Left lung (tissue), 10 donors: ENCODE measurements around the gene CHMP6. TPM values are rescaled to one million over a fixed set of nuclear protein-coding genes. Genes with fewer than 3 reads are reported as not detected.
A peak's percentile ranks its signal among the peaks of the same experiment; 100 is the strongest.

ENCODE experiments used
- ATAC-seq: fragments of 200-7000 bp; cut with Tn5 transposase; one replicate; pipeline ENCODE4 v1.9.1; 2020; ENCODE audit warnings: moderate library complexity
- DNase-seq, 4 donors: peaks; one replicate each; pipeline ENCODE4 v3.0.0-alpha.2; 2013 to 2020
- H3K27ac ChIP-seq, 2 donors: fragments of 200-600 bp; sonication (generic) in 1 of 2; one replicate each; pipeline versions ENCODE4 v1.5.0 to v1.8.0; 2020 to 2021
- H3K27me3 ChIP-seq, 2 donors: fragments of 200-600 bp; sonication (generic) in 1 of 2; one replicate each; pipeline versions ENCODE4 v1.5.0 to v1.8.0; 2020 to 2021
- H3K36me3 ChIP-seq, 2 donors: fragments of 200-600 bp; sonication (generic) in 1 of 2; one replicate each; pipeline versions ENCODE4 v1.5.0 to v1.8.0; 2020 to 2021
- H3K4me1 ChIP-seq, 2 donors: fragments of 200-600 bp; one replicate each; pipeline ENCODE4 v1.8.0; 2021
- H3K4me3 ChIP-seq, 2 donors: fragments of 200-600 bp; sonication (generic) in 1 of 2; one replicate each; pipeline versions ENCODE4 v1.5.0 to v1.8.0; 2020 to 2021; ENCODE audit warnings: mild to moderate bottlenecking in 1 of 2
- H3K9me3 ChIP-seq, 2 donors: fragments of 200-600 bp; sonication (generic) in 1 of 2; one replicate each; pipeline versions ENCODE4 v1.5.0 to v1.8.0; 2020 to 2021
- CTCF ChIP-seq, 2 donors: fragments of 200-600 bp; sonication (generic) in 1 of 2; IDR thresholded peaks; one replicate each; pipeline versions ENCODE4 v1.5.0 to v1.8.0; 2021; ENCODE audit warnings: antibody characterized with exemption in 2 of 2
- intact Hi-C, 2 donors: fragments of 100-400 bp; cut with DNase I; formaldehyde crosslinking; loops; one replicate each; pipeline versions ENCODE4 v1.11.2 to v1.14.2; 2022
- polyA plus RNA-seq, 6 donors: library from polyadenylated mRNA; unstranded; fragments of 120-200 nt; gene quantifications; one replicate each; pipeline ENCODE4 v1.2.1, GENCODE V29; 2013; ENCODE audit not compliant: insufficient read length in 6 of 6
- total RNA-seq, 2 donors: library from RNA; stranded (reverse); fragmentation: NEBNext Ultra II Directional; extraction: Animal tissue kit (Norgen Biotek cat#: 25700); gene quantifications; one replicate each; pipeline ENCODE4 v1.2.1, GENCODE V29; 2021
- donor health status: DM: no; HTN: yes; CAD: no.
- donor health status: DM: no; HTN: no; CAD: no.

The CHMP6 gene
- total and polyA plus RNA-seq, 8 donors, result 24.1 to 32.7 (median 28.6) TPM

DNA sequence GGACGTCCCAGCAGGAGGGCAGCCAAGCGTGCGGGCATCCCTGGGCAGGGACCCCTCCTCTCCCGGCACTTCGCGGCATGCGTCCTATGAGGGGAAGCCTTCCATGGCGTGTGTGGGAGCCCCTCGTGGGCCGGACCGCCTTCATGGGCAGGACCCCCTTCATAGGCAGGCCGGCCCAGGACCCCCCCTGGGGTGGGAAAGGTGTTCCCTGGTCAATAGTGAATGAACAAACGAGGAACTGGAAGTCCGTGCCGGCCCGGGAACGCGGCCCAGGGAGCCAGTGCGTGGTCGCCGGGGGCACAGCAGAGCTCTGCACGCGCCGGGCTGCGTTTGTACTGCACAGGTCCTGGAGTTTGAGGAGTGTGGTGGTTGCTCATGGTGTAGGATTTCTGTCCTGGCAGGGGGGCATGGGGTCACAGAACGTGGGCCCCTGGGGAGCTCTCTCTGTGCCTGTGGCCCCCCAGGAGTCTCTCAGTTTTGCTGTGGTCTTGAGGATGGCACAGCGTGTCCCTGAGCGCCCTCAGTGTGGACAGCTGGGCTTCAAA is 57.3 kb downstream of the CHMP6 start:
- no peak for ATAC-seq
- intact Hi-C loops, result no loop called here
- Histone ChIP-seq H3K9me3 (no peaks in the 10 kb centered on the region), H3K36me3 (no peaks in the 10 kb centered on the region), H3K27me3 (no peaks in the 10 kb centered on the region), H3K27ac (peak overlapping the region in 1 of 2 donors; percentile 78), H3K4me3 (no peak overlapping the region), H3K4me1 (peaks cover 45 to 92% of the 10 kb centered on the region in 2 donors)
- DNase-seq, result peak in 1 of 4 donors; percentile 80
- TF ChIP-seq CTCF (IDR thresholded peaks at IDR 0.05), result no peak

DNA sequence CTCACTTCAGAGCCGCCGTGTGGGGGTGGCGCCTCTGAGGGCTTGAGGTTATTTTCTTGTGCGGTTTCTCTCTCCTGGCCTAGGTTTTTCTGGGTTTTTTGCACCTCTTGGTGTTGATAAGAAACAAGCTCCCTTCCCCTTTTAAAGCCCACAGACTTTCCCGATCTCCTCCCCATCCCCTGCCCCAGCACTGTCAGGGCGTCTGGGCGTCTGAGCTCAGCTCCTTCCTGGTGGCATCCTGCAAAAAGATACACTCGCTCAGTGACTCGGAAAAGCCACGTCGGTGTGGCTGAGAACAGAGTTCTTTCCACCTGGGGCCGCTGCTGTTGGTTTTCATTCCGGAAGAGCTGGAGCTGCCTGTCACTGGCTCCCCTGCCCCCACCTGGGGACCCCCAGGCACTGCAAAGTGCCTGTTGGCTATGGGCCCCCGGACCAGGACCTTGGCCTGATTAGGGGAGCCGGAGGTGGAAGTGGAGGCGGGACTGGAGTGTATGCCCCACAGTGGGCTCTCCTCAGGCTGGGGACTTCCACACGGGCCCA is 57.8 kb downstream of the CHMP6 start:
- intact Hi-C loops, result no loop called here
- Histone ChIP-seq H3K27ac (peak overlapping the region; percentile 62 to 78), H3K36me3 (no peaks in the 10 kb centered on the region), H3K4me3 (peak overlapping the region in 1 of 2 donors; percentile 11), H3K9me3 (no peaks in the 10 kb centered on the region), H3K4me1 (peaks cover 40 to 87% of the 10 kb centered on the region in 2 donors), H3K27me3 (no peaks in the 10 kb centered on the region)
- no peak for ATAC-seq
- no peak for TF ChIP-seq CTCF (IDR thresholded peaks at IDR 0.05)
- DNase-seq, result no peak

Other genes with a start within 250 kb of the CHMP6 start
- gene BAIAP2, start 43.3 kb downstream of the CHMP6 start, total RNA-seq, result 100 to 1,000 TPM in 1 of 2 donors, 10 to 100 TPM in 1; 76.3 to 135 TPM
- gene BAIAP2, start 43.3 kb downstream of the CHMP6 start, polyA plus RNA-seq, result 10 to 100 TPM; 40.9 to 58.4 (median 46.4) TPM
- not detected for gene PVALEF, start 173.7 kb downstream of the CHMP6 start, total RNA-seq
- under 1 TPM; 0.11 to 0.74 (median 0.25) TPM for gene PVALEF, start 173.7 kb downstream of the CHMP6 start, polyA plus RNA-seq
- gene AATK, start 174.4 kb downstream of the CHMP6 start, total RNA-seq, result 10 to 100 TPM; 26.7 to 48.5 TPM
- gene AATK, start 174.4 kb downstream of the CHMP6 start, polyA plus RNA-seq, result 10 to 100 TPM; 13.3 to 26.7 (median 16.7) TPM
- 1 to 10 TPM; 7.7 to 9.0 TPM for gene CEP131, start 231.1 kb downstream of the CHMP6 start, total RNA-seq
- gene CEP131, start 231.1 kb downstream of the CHMP6 start, polyA plus RNA-seq, result 10 to 100 TPM; 15.7 to 21.0 (median 17.5) TPM
- 10 to 100 TPM; 32.3 to 41.2 TPM for gene TEPSIN, start 247.2 kb downstream of the CHMP6 start, total RNA-seq
- 10 to 100 TPM; 15.9 to 25.2 (median 18.5) TPM for gene TEPSIN, start 247.2 kb downstream of the CHMP6 start, polyA plus RNA-seq
- 10 to 100 TPM; 38.3 to 42.2 TPM for gene NDUFAF8, start 247.5 kb downstream of the CHMP6 start, total RNA-seq
- 10 to 100 TPM; 27.5 to 48.0 (median 39.1) TPM for gene NDUFAF8, start 247.5 kb downstream of the CHMP6 start, polyA plus RNA-seq